ENCODE results near the gene PAX3.

GRCh38 chr2:222242532-222242931 lies 56.3 kb downstream of the PAX3 start:
- TF ChIP-seq, protein P1, sequence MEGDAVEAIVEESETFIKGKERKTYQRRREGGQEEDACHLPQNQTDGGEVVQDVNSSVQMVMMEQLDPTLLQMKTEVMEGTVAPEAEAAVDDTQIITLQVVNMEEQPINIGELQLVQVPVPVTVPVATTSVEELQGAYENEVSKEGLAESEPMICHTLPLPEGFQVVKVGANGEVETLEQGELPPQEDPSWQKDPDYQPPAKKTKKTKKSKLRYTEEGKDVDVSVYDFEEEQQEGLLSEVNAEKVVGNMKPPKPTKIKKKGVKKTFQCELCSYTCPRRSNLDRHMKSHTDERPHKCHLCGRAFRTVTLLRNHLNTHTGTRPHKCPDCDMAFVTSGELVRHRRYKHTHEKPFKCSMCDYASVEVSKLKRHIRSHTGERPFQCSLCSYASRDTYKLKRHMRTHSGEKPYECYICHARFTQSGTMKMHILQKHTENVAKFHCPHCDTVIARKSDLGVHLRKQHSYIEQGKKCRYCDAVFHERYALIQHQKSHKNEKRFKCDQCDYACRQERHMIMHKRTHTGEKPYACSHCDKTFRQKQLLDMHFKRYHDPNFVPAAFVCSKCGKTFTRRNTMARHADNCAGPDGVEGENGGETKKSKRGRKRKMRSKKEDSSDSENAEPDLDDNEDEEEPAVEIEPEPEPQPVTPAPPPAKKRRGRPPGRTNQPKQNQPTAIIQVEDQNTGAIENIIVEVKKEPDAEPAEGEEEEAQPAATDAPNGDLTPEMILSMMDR (IDR thresholded peaks at IDR 0.05), result no peak
- no peak for TF ChIP-seq POLR2A (IDR thresholded peaks at IDR 0.05)
- TF ChIP-seq POLR2AphosphoS5 (IDR thresholded peaks at IDR 0.05), result no peak

All from suprapubic skin (tissue), 4 donors.